Mucosa of descending colon (tissue), 3 donors: ENCODE results near the gene SLC20A1. TPM values are rescaled to one million over a fixed set of nuclear protein-coding genes. Genes with fewer than 3 reads are reported as not detected.
"Not testable (repeated sequence)": the region's sequence is repeated elsewhere in the genome, so short reads cannot be mapped to it uniquely, and the experiment has no call there.

ENCODE experiments used
- ATAC-seq: fragments of 200-7000 bp; cut with Tn5 transposase; one replicate; pipeline ENCODE4 v1.9.1; 2020; ENCODE audit warnings: mild to moderate bottlenecking, moderate library complexity
- DNase-seq, 3 donors: peaks; one replicate each; pipeline ENCODE4 v3.0.0-alpha.2; 2020
- H3K36me3 ChIP-seq: fragments of 200-600 bp; one replicate; pipeline ENCODE4 v1.8.0; 2021; ENCODE audit warnings: low read depth, mild to moderate bottlenecking
- H3K4me1 ChIP-seq: fragments of 200-600 bp; one replicate; pipeline ENCODE4 v1.8.0; 2021; ENCODE audit warnings: low read depth, mild to moderate bottlenecking
- H3K4me3 ChIP-seq: fragments of 200-600 bp; one replicate; pipeline ENCODE4 v1.8.0; 2021; ENCODE audit warnings: mild to moderate bottlenecking
- H3K9me3 ChIP-seq: fragments of 200-600 bp; one replicate; pipeline ENCODE4 v1.8.0; 2021; ENCODE audit warnings: mild to moderate bottlenecking
- CTCF ChIP-seq: fragments of 200-600 bp; IDR thresholded peaks from one replicate; pipeline ENCODE4 v1.8.0; 2022; ENCODE audit warnings: antibody characterized with exemption, mild to moderate bottlenecking
- intact Hi-C, 2 donors: fragments of 100-400 bp; cut with DNase I in 1 of 2; cut with micrococcal nuclease in 1 of 2; formaldehyde crosslinking; loops; one replicate each; pipeline versions ENCODE4 v1.11.0 to v1.11.1; 2022; cut with DNase I, micrococcal nuclease
- total RNA-seq, 3 donors: library from RNA; stranded (reverse); fragmentation: NEBNext Ultra II Directional in 2 of 3; extraction: Animal tissue kit (Norgen Biotek cat#: 25700) in 2 of 3; gene quantifications; one replicate each; pipeline versions ENCODE4 v1.2.1 to v1.2.4, GENCODE V29; 2021 to 2023
- donor health status: DM: no; HTN: no; CAD: no; lungs with moderate emphysema.
- donor health status: DM: no; HTN: no; CAD: no.
- donor health status: DM: no; HTN: yes; CAD: no.

The SLC20A1 gene
- total RNA-seq, 3 donors from 2014 or later: 64.3 to 128 (median 80.6) TPM

GRCh38 chr2:112607680-112608438 lies 37.9 kb upstream of the SLC20A1 start:
- DNase-seq: no peak
- no peak for TF ChIP-seq CTCF
- H3K4me1 ChIP-seq: no peaks in the 10 kb centered on the region
- no peaks in the 10 kb centered on the region for H3K36me3 ChIP-seq
- H3K4me3 ChIP-seq: no peak overlapping the region
- ATAC-seq: no peak
- no peaks in the 10 kb centered on the region for H3K9me3 ChIP-seq
- intact Hi-C loops: no loop called here

GRCh38 chr2:112609320-112609719 lies 36.4 kb upstream of the SLC20A1 start:
- intact Hi-C loops, ATAC-seq, H3K36me3 ChIP-seq, H3K4me3 ChIP-seq, DNase-seq, H3K4me1 ChIP-seq, H3K9me3 ChIP-seq: not testable (repeated sequence)

GRCh38 chr2:112612283-112612682 lies 33.5 kb upstream of the SLC20A1 start:
- H3K36me3 ChIP-seq, H3K9me3 ChIP-seq, intact Hi-C loops, DNase-seq, ATAC-seq, H3K4me3 ChIP-seq, H3K4me1 ChIP-seq: not testable (repeated sequence)

- no peak for TF ChIP-seq CTCF
- intact Hi-C loops: no loop called here
- Histone ChIP-seq H3K9me3 (no peaks in the 10 kb centered on the region), H3K4me3 (no peak overlapping the region), H3K36me3 (no peaks in the 10 kb centered on the region), H3K4me1 (no peaks in the 10 kb centered on the region)
- ATAC-seq: peak; percentile 89
- DNase-seq: peak in 2 of 3 donors; percentile 56 to 57
Measured at GRCh38 chr2:112614201-112614840, 31.4 kb upstream of the SLC20A1 start.

- DNase-seq (no peak), ATAC-seq (no peak)
- no peaks in the 10 kb centered on the region for H3K36me3 ChIP-seq
- no peaks in the 10 kb centered on the region for H3K9me3 ChIP-seq
- no peak for TF ChIP-seq CTCF
- intact Hi-C loops: no loop called here
- H3K4me3 ChIP-seq: no peak overlapping the region
- H3K4me1 ChIP-seq: no peaks in the 10 kb centered on the region
Measured at GRCh38 chr2:112615051-112615450, 30.7 kb upstream of the SLC20A1 start.

- H3K9me3 ChIP-seq, intact Hi-C loops, H3K36me3 ChIP-seq, ATAC-seq, DNase-seq, H3K4me1 ChIP-seq, H3K4me3 ChIP-seq: not testable (repeated sequence)
Measured at GRCh38 chr2:112615798-112616197, 29.9 kb upstream of the SLC20A1 start.

- no peaks in the 10 kb centered on the region for H3K4me1 ChIP-seq
- TF ChIP-seq CTCF: no peak
- H3K4me3 ChIP-seq: no peak overlapping the region
- no peaks in the 10 kb centered on the region for H3K9me3 ChIP-seq
- DNase-seq (no peak), ATAC-seq (no peak)
- intact Hi-C loops: no loop called here
- no peaks in the 10 kb centered on the region for H3K36me3 ChIP-seq
Measured at GRCh38 chr2:112618383-112618782, 27.4 kb upstream of the SLC20A1 start.
